ENCODE measurements around the gene ALPK3. TPM values are rescaled to one million over a fixed set of nuclear protein-coding genes. Genes with fewer than 3 reads are reported as not detected.

ALPK3 gene
- total RNA-seq, 1 donor from 2014 or later, result 64.6 TPM

DNA sequence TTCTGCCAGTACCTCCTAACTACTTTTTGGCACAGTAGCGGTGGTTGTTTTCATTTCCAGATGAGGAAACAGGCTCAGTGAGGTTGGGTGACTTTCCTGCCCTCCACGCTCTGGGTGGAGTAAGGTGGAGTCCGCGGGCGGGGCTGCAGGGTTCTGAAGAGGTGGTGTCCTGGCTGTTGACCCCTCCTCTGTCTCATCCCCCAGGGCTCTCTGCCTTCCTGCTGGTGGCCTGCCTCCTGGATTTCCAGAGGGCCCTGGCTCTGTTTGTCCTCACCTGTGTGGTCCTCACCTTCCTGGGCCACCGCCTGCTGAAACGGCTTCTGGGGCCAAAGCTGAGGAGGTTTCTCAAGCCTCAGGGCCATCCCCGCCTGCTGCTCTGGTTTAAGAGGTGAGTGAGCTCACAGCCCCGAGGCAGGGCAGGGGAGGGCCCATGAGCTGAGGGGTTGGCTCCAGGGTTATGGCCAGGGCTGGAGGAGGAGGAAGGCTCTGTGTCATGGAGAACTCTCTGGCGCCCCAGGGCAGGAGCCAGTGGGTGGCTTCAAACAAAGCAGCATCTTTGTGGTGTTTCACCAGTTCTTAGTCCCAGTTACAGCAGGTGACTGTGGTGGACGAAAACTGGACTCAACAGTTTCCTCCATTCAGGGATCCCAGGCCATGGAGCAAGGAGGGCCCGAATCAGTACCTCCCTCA is 77.7 kb downstream of the ALPK3 start:
- DNase-seq, result no peak

- no peak for DNase-seq
Observed at GRCh38 chr15:84898761-84899160, 81.6 kb downstream of the ALPK3 start.

GRCh38 chr15:84899750-84900149 is 82.6 kb downstream of the ALPK3 start:
- DNase-seq, result no peak

GRCh38 chr15:84901540-84901939 is 84.4 kb downstream of the ALPK3 start:
- no peak for DNase-seq

DNA sequence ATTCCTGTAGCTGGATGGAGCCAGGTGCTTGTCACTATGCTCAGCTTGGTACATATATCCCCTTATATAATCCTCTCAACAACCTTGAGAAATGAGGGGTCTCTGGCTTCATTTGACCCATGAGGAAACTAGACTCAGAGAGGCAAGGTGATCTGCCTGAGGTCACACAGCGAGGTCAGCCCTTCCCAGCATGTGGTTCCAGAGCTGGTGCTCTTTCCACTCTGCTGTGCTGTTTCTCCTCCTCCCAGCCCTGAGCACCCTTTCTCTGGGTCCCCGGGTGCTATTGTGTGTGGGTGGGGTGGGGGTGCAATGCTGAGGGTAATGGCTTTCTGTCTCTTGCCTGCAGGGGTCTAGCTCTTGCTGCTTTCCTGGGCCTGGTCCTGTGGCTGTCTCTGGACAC is 86.6 kb downstream of the ALPK3 start:
- DNase-seq, result no peak

GRCh38 chr15:84904419-84904818 is 87.3 kb downstream of the ALPK3 start:
- DNase-seq, result peak; percentile 51

GRCh38 chr15:84905016-84905916 is 88.1 kb downstream of the ALPK3 start:
- DNase-seq, result no peak

DNA sequence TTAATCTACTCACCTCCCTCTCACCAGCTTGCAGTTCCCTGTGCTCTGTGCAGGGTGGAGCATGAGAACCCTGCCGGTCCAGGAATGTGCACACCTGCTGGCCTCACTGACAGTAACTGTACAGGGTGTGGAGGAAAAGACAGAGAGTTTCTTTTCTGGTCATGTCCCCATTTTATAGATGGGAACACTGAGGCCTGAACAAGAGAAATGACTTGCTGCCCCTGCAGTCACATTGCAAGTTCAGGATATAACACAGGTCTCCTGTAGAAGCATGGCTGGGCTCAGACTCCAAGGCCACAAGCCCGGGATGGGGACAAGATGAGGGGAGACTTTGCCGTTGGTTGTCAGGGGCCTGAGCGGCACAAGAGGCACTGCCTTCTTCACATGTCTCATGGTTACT is 90.6 kb downstream of the ALPK3 start:
- no peak for DNase-seq

GRCh38 chr15:84908564-84908963 is 91.4 kb downstream of the ALPK3 start:
- no peak for DNase-seq

DNA sequence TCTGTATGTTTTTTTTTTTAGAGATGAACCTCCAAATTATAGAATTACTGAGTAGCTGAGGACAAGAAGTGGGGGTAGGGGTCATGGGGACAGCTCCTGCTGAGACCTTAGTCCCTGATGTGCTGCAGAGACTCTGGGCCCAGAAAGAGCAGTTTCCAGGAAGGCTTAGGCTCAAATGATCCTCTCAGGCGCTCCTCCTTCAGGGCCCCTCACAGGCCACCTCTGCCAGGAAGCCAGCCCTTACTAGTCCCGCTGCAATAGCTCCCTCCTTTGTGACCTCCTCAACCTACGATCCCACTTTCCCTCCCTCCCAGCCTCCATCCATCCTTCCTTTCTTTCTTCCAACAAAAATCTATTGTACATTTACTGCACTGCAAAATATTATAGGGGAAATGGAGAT is 91.9 kb downstream of the ALPK3 start:
- DNase-seq, result no peak

DNA sequence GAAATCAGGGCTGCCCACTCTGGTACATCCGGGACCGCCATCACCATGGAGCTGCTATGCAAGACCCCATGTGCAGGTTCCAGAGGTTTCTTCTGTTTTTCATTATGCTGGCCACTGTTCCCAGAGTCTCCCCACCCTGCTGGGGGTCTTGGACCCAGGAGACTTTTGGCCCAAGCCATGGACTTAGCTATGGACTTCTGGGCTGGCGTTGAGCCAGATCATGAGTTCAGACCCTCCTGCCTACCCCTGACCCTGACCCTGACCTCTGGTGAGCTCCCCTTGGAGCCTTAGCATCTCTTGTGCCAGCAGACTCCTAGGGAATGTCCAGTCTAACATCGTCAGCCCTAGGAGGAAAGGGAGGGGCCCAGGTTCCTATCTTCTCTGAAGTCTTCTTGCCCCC is 92.6 kb downstream of the ALPK3 start:
- DNase-seq, result no peak

- no peak for DNase-seq
Observed at GRCh38 chr15:84910928-84911623, 93.9 kb downstream of the ALPK3 start.

GRCh38 chr15:84911879-84912660 is 94.9 kb downstream of the ALPK3 start:
- DNase-seq, result peak; percentile 84

GRCh38 chr15:84913360-84913723 is 96.2 kb downstream of the ALPK3 start:
- DNase-seq, result no peak

DNA sequence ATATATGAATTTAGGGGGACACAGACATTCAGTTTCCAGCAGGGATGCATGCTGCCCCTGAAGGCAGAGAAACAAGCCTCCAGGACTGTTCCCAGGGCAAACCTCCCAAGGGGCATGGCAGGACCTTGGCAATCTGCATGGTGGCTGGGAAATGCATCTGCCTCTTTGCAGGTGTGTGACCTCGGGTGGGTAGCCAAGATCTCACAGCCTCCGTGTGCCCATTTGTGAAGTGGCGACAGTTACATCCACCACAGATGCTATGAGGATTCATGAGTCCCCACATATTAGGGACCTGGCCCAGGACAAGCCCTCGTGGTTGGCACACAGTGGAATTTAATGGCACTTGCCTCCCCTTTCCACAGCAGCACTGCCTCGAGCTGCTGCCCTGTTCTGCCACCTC is 97.2 kb downstream of the ALPK3 start:
- DNase-seq, result no peak

- DNase-seq, result peak; percentile 83
Observed at GRCh38 chr15:84914909-84915605, 97.9 kb downstream of the ALPK3 start.

GRCh38 chr15:84915606-84915958 is 98.4 kb downstream of the ALPK3 start:
- no peak for DNase-seq

DNA sequence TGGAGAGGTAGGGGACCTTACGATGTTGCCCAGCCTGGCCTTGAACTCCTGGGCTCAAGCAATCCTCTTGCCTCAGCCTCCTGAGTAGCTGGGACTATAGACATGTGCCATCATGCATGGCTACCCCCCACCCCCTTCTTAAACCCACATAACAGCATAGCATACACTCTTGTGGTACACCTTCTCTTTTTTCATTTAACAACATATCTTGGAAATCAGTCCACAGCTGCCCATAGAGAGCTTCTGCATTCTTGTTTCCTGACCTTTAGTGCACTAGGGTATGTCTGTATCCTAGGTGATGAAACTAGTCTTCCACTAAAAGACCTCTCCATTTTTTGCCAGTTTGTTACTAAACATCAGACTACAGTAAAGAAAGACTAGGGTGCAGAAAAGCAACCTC is 100.3 kb downstream of the ALPK3 start:
- DNase-seq, result no peak

DNA sequence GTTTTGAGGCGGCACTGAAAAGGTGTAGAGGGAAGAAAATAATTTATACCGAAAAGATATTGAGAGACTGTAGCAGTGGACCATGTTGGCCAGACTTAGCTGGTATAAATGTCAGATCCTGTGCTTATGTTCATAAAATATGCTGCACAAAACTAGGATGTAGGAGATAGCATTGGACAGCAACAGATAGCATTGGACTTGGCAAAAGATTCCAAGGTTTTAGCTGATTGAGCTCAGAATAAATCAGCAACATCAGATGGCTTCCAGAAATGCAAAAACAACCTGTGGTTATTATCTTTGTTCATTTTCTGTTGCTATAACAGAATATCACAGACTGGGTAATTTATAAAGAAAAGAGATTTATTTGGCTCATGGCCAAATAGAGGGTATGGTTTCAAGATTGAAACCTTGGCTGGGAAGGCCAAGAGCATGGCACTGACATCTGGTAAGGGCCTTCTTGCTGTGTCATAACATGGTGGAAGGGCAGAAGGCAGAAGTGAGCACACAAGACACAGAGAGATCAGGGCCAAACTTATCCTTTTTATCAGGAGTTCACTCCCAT is 102.0 kb downstream of the ALPK3 start:
- no peak for DNase-seq

GRCh38 chr15:84921121-84921520 is 104.0 kb downstream of the ALPK3 start:
- no peak for DNase-seq

- no peak for DNase-seq
Observed at GRCh38 chr15:84922530-84922929, 105.4 kb downstream of the ALPK3 start.

Measured in tongue (tissue), 2 donors.